T-helper 1 cell treated with Interleukin-12 subunit alpha and Interleukin-12 subunit beta and Interleukin-4 antibody, amounts not matched to agents 30 ng/mL and 1 ng/mL, for 36 hours (primary cell): ENCODE data around the gene TXNDC5. TPM values are rescaled to one million over a fixed set of nuclear protein-coding genes. Genes with fewer than 3 reads are reported as not detected.

Source experiments
- intact Hi-C: fragments of 100-400 bp; cut with micrococcal nuclease; formaldehyde crosslinking; loops from one replicate; pipeline ENCODE4 v1.15.1; 2024
- total RNA-seq: library from RNA; stranded (reverse); gene quantifications from 2 replicates; pipeline ENCODE4 v1.2.3, GENCODE V29; 2022

Gene TXNDC5
- total RNA-seq, 1 donor from 2014 or later: 62.5 TPM

- intact Hi-C loops: no loop called here
These were observed 4.6 kb upstream of the TXNDC5 start for GRCh38 chr6:7914991-7915789.

GRCh38 chr6:7914311-7914710 lies 3.7 kb upstream of the TXNDC5 start:
- intact Hi-C loops: no loop called here

GRCh38 chr6:7912736-7913517 lies 2.3 kb upstream of the TXNDC5 start:
- intact Hi-C loops: no loop called here

GRCh38 chr6:7912024-7912423 lies 1.4 kb upstream of the TXNDC5 start:
- intact Hi-C loops: no loop called here

GRCh38 chr6:7911345-7911725 lies 747 bp upstream of the TXNDC5 start:
- intact Hi-C loops: loop anchor here (1.0 to 2.0 kb wide), 4 partner anchors 106 to 523 kb away; partner anchors contain the start of gene SNRNP48

- intact Hi-C loops: loop anchor here (1.0 to 2.0 kb wide), 5 partner anchors 154 to 319 kb away; partner anchors contain the start of genes BLOC1S5, EEF1E1 and SNRNP48
These were observed 312 bp downstream of the TXNDC5 start for GRCh38 chr6:7910298-7910653.

GRCh38 chr6:7909323-7910276 lies 988 bp downstream of the TXNDC5 start:
- intact Hi-C loops: loop anchor here (1.0 to 2.0 kb wide), 7 partner anchors 155 to 596 kb away; partner anchors contain the start of genes BLOC1S5, CAGE1, EEF1E1 and RIOK1

- intact Hi-C loops: no loop called here
These were observed 3.4 kb downstream of the TXNDC5 start for GRCh38 chr6:7907159-7907558.

GRCh38 chr6:7906741-7907140 lies 3.8 kb downstream of the TXNDC5 start:
- intact Hi-C loops: no loop called here

GRCh38 chr6:7905416-7905815 lies 5.2 kb downstream of the TXNDC5 start:
- intact Hi-C loops: no loop called here

GRCh38 chr6:7904654-7905319 lies 5.8 kb downstream of the TXNDC5 start:
- intact Hi-C loops: no loop called here

- intact Hi-C loops: no loop called here
These were observed 6.9 kb downstream of the TXNDC5 start for GRCh38 chr6:7903673-7904072.

- intact Hi-C loops: no loop called here
These were observed 7.7 kb downstream of the TXNDC5 start for GRCh38 chr6:7902867-7903266.

GRCh38 chr6:7902221-7902620 lies 8.4 kb downstream of the TXNDC5 start:
- intact Hi-C loops: no loop called here

- intact Hi-C loops: no loop called here
These were observed 8.8 kb downstream of the TXNDC5 start for GRCh38 chr6:7901780-7902179.

- intact Hi-C loops: no loop called here
These were observed 9.5 kb downstream of the TXNDC5 start for GRCh38 chr6:7901056-7901455.

GRCh38 chr6:7900621-7901020 lies 10.0 kb downstream of the TXNDC5 start:
- intact Hi-C loops: no loop called here

- intact Hi-C loops: loop anchor here (1.0 to 5.0 kb wide), 2 partner anchors 92 to 159 kb away; no protein-coding TSS in a partner anchor
These were observed 10.7 kb downstream of the TXNDC5 start for GRCh38 chr6:7899889-7900213.

- intact Hi-C loops: loop anchor here (1.0 to 5.0 kb wide), 2 partner anchors 93 to 160 kb away; no protein-coding TSS in a partner anchor
These were observed 11.3 kb downstream of the TXNDC5 start for GRCh38 chr6:7899101-7899888.

- intact Hi-C loops: loop anchor here (5.0 kb wide), 1 partner anchor 94 kb away; no protein-coding TSS in a partner anchor
These were observed 12.4 kb downstream of the TXNDC5 start for GRCh38 chr6:7898193-7898586.
